Stomach (tissue), 4 donors: ENCODE measurements around the gene CUX1.

Experiments used
- POLR2A ChIP-seq, 4 donors: fragments of 450-650 bp; IDR thresholded peaks; one replicate each; pipeline ENCODE4 v1.6.1; 2016; ENCODE audit warnings: antibody characterized with exemption in 4 of 4, control low read depth in 2 of 4, mild to moderate bottlenecking in 1 of 4, moderate library complexity in 1 of 4
- TF ChIP-seq, protein P1 (sequence below), 7 experiments: fragments of 450-650 bp in 4 of 7; fragments of 200-600 bp in 3 of 7; sonication (generic) in 3 of 7; IDR thresholded peaks; one replicate each; pipeline ENCODE4 v1.5.1; 2016 to 2019; ENCODE audit warnings: antibody characterized with exemption in 7 of 7, control low read depth in 2 of 7, mild to moderate bottlenecking in 1 of 7

DNA sequence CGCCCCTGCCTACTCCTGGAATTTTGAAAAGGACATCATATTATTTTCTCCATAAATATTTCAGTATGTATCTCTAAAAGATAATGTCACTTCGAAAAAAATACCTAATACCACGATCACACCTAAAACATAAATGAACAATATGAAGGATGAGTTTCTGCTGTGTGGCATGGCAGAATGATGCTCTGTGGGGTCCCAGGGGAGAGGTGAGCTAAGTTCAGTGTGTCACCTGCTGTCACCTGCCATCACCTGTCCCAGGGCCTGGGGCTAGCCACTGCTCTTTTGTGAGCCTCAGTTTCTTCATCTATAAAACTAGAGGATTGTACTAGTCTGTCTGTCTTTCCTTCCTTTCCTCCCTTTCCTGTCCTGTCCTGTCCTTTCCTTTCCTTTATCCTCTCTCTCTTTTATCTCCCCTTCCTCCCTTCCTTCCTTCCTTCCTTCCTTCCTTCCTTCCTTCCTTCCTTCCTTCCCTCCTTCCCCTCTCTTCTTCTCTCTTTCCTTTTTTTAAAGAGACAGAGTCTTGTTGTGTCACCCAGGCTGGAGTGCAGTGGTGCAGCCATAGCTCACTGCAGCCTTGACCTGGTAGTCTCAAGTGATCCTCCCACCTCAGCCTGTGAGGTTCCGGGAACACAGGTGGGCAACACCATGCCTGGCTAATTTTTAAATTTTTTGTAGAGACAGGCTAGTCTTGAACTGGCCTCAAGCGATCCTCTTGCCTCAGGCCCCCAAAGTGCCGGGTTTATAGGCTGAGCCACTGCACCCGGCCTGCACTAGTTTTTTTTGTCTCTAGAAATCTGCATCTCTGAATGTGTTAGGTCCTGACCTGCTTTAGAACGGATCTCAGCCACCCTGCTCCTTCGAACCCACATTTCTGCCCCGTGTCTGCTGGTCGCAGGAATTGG, 43.1 kb downstream of the CUX1 start:
- TF ChIP-seq, protein P1, sequence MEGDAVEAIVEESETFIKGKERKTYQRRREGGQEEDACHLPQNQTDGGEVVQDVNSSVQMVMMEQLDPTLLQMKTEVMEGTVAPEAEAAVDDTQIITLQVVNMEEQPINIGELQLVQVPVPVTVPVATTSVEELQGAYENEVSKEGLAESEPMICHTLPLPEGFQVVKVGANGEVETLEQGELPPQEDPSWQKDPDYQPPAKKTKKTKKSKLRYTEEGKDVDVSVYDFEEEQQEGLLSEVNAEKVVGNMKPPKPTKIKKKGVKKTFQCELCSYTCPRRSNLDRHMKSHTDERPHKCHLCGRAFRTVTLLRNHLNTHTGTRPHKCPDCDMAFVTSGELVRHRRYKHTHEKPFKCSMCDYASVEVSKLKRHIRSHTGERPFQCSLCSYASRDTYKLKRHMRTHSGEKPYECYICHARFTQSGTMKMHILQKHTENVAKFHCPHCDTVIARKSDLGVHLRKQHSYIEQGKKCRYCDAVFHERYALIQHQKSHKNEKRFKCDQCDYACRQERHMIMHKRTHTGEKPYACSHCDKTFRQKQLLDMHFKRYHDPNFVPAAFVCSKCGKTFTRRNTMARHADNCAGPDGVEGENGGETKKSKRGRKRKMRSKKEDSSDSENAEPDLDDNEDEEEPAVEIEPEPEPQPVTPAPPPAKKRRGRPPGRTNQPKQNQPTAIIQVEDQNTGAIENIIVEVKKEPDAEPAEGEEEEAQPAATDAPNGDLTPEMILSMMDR (IDR thresholded peaks at IDR 0.05) = no peak
- TF ChIP-seq POLR2A (IDR thresholded peaks at IDR 0.05) = no peak
